Left renal pelvis (tissue), 4 donors: ENCODE results near the gene MARCHF11. TPM values are rescaled to one million over a fixed set of nuclear protein-coding genes. Genes with fewer than 3 reads are reported as not detected.

Experiments used
- DNase-seq, 4 donors: peaks; one replicate each; pipeline ENCODE4 v3.0.0-alpha.2; 2013; ENCODE audit warnings: low read depth in 4 of 4, low spot score in 3 of 4
- polyA plus RNA-seq, 4 donors: library from polyadenylated mRNA; unstranded; fragments of 120-200 nt; gene quantifications; one replicate each; pipeline ENCODE4 v1.2.1, GENCODE V29; 2013; ENCODE audit not compliant: insufficient read length in 4 of 4

The MARCHF11 gene
- polyA plus RNA-seq, 4 donors: 0.38 to 5.0 (median 3.7) TPM

DNA sequence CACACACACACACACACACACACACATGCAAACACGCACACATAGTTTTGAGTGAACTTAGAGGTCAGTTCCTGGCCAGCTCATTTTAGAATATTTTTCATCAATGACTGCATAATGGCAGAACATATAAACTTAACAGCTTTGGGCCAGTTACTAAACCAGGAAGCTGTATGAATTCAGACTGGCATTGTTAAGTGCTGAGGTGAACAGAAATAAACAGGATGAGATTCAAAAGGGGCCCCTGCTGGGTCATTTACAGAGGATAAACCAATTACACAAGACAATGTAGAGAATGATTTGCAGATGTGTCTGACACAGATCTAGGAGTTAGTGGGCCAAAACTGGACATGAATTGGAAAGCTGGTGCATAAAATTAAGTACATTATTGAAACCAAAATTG, 44.6 kb downstream of the MARCHF11 start:
- no peak for DNase-seq

DNA sequence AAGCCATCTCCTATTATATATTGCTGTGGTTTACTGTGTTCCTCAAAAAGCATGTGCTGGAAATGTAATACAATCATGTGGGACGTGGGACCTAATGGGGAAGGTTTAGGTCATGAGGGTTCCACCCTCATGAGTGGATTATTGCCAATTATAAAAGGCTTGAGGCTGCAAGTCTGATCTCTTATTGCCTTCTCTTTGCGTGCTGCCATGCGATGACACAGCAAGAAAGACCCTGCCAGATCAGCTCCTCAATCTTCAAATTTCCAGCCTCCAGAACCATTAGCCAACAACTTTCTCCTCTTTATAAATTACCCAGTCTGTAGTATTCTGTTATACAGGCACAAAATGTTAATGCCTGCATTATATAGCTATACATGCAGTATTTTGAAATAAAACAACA, 45.4 kb downstream of the MARCHF11 start:
- no peak for DNase-seq

DNA sequence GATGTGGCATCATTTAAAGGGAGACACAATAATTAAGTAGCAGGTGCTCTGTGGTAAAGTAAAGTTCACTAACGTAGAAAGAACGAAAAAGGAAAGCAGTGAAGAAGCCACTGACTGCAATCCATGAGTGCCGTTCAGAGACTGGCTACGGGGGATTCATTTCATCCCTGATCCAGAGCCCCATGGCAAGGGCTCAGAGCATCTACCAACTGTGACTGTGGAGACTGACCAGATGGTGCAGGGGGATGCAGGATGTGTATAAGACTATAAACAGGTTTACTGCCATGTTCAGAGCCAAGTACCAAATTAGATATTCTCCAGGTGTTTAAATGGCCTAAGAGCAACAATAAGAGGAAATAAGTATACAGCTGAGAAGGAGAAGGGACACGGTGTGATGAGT, 47.7 kb downstream of the MARCHF11 start:
- DNase-seq: no peak

DNA sequence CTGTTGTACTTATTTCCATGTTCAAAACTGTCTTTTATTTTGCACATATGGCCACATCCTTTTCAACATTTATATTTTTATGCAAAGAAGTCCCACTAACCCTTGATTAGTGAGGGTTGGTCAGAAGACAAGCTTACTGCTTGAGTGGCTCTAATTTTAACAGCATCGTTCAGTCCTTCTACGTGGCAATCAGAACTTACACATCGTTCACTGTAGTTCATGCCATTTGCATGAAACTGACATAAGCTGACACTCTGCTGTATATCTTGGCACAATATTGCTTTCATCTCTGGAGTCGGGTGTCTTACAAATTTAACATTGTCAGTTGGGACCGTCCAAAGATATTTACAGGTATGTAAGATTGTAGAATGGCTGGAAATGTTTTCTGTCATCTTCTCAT, 50.6 kb downstream of the MARCHF11 start:
- no peak for DNase-seq

DNA sequence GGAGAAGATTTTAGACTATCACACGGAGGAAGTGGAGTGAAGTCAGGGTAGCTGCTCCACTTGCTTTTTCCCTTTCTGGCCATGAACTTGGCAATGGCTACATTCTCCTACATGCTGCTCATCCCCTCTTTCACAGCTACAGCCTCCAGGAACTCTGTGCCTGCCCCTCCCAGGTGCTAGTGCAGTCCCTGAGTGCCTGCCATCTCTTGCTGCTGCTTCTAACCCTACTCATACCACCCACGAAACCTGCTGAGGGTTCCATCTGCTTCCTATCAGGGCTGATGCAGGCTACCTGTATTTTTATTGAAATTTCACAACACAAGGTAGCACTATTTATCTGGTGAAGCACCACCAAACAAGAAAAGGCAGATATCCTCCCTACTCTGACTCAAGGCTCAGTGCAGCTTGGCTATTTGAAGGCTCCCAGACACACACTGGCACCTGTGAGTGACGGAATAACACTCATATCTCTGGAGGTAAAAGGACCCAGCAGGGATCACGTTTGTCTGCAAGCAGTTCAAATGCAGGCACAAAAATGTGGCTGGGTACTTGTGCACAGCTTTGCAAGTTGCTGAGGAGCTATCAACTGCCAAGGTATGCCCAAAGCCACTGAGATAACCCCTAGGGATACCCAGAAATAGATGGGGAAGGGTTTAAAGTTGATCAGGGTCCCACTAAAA, 51.6 kb downstream of the MARCHF11 start:
- DNase-seq: no peak

DNA sequence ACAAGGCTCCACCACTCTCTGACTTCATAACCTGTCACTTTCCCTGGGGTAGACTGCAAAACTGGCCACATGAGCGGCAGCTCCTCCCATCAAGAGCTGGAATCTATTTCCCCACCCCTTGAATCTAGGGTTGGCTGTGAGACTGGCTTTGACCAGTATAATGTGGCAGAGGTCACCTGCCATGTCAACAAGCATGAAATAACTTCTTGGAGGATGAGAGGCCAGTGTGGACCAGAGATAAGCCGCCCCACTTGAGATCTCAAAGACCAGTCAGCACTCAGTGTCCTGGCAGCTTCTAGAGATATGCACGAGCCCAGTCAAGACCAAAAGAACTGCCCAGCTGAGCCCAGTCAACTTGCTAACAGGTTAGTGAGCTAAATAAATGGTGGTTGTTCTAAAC, 59.0 kb downstream of the MARCHF11 start:
- DNase-seq: no peak

DNA sequence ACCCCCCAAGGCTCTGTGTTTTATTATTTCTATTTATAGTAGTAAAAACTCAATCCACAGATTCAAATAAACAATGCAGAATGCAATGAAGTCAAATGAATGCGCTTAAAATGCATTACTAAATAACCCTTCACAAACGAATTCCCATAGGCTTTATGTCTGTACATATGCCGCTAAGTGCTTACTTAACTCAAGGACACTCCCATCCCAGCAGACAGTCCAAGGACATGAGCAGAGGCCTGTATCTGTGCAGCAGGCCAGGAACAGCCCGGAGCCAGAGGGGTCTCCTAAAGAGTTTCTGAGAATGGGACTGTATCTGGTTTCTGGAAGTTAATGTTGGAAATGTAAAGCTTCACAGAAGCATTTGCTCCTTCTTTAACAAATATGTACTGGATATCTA, 59.8 kb downstream of the MARCHF11 start:
- no peak for DNase-seq

DNA sequence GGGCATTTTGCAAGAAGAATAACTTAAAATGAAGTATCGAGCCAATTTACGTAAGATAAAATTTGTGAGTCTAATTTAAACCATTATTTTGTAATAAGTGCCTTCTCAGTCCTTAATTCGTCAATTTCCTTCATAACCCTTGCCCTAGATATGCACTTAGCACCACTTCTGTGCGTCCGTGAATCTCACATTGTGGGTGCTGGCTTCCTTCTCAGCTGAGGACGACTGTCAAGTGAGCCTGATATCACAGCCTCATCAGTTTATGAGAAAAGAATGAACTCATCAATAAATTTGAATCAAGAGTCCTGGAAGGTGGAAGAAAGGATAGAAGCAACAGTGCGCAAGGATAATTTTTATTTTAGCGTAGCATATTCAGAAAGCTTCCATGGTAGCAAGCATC, 64.5 kb downstream of the MARCHF11 start:
- DNase-seq: no peak

DNA sequence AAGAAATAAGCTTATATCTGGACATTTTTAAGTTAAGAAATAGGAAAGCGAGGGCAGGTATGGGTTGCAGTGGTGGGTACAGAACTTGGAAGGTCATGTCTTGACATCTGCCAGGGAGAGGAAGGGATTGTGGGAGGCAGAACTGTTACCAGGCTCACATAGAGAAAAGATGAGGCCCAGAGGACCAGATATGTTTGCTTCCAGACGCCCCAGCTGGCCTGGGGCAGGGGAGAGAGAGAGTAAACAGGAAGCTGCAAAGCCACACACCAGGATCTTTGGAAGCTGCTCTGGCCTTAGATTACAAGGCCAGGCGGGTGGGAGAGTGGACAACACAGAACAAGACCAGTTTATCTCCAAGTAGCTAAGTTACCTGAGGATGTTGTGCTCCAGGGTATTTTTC, 71.2 kb downstream of the MARCHF11 start:
- no peak for DNase-seq

DNA sequence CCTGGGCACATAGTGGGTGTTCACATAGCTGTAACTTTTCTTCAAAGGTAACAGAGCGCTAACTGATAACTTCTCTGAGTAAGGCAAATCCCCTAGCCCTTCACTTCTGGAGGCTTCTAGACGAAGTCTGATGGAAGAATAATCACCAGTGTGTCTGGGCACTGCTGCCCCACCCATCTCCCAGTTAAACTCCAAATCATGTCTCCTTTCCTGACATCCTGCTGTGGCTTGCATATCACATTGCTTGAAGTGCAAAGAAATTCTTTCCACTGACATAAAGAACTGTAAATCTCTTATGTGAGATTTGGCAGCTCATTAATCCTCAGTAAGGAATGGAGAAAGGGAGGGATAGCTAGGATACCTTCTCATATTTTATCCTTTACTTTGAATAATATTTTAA, 74.6 kb downstream of the MARCHF11 start:
- DNase-seq: no peak

DNA sequence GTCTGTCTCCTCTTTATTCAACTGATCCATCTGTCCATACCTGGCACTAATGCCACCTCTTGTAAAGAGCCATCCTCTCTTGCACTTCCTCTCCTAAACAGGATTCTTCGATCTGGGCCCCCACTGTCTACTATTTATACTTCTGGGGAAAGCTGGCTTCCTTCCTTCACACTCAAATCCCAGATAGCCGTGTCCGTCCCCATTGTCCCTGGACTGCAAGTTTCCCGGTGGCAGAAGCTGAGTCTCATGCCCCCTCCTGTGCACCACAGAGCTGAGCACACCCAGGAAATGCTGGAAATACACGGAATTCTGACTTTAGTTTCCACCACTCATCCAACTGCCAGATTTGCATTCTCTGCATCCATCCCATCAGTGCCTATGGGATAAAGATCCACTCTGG, 84.0 kb downstream of the MARCHF11 start:
- DNase-seq: no peak

DNA sequence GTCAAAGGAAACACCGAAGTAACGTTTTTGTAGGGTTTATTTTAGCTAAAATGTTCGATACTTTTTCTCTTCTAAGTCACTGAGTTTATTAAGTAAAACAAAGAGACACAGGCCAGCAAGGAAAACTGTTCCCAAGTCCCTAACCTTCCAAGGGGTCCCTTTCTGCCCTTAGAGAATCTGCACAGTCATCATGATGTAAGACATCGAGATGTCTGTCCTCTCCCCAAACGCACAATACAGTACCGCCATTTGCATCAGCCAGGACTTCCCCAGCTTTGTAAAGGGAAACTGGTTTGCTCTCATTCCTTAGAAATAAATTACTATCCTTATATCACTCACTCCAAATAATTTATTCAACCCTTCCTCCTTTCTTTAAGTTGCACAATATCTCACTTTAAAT, 89.3 kb downstream of the MARCHF11 start:
- DNase-seq: no peak

DNA sequence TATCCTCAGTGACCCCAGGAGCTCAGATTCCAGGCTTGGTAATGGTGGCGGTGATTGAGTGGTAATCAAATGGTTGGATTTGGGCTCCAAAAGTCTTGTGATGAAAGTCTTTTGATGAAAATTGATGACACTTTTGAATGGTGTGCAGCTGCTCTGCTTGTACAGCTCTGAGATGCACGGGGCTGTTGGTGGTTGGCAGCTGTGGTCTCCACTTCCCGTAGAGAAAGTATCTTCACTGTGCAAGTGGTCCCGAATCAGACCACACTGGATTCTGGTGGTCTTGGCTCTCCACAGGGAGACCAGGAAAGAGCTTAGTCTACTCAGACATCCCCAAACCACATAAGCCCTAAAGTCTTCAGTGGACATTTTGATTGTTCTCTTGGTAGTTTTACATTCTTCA, 96.6 kb downstream of the MARCHF11 start:
- no peak for DNase-seq

DNA sequence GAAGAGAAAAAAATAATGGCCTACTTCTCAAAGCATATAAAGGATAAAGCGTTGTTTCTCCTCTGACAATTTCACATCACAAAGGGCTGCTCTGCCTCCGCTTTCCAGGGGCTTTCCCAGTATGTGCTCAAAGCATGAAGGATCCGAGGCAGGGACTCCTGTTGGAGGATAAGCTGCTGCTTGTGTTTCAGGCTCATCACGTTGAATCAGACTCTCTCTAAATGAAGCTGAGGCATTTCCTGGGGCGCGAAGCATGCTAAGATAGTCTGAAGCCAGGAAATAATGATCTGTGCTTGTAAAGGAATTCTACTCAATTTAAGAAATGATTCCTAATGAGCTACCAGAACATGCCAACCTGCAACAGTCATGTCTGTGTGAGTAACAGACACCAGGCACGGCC, 97.5 kb downstream of the MARCHF11 start:
- no peak for DNase-seq

DNA sequence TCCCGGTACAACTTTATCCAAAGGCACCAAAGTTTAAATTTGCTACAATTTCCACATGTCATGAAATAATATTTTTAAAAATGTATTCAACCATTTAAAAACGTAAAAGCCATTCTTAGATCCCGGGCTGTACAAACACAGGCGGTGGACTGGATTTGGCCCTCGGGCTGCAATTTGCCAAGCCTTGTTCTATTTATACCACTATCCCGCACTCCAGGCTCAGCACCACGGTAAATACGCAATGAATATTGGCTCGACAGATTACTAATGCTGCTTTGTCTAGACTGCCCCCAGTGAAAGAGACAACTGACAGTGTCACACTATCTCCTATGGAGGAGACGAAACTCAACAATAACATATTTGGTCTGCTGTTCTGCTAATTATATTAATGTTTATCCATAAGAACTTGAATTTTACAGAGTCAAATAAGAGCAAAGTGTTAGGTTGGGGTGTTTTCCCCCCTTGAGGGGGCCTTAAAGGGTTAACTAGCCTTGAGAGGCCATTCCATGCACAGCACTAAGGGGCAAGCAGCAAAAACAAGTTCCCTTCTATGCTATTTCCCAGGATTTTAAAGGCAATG, 98.1 kb downstream of the MARCHF11 start:
- DNase-seq: no peak

DNA sequence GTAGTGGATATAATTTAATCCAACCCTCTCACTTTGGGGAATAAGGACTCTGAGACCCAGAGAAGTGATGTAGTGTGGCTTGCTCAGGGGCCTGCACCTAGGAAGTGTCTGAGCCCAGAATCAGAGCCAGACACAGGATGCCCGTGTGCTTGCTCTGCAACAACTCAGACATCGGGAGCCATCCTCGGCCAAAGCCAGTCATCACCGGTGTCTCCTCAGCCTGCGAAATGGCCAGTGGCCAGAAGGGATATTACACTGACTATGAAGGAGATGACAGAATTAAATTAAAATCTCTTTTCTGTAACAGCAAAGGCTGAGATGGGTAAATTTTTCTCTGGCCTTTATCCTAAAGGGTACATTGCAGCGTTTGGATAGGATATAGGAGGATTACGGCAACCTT, 102.9 kb downstream of the MARCHF11 start:
- no peak for DNase-seq

DNA sequence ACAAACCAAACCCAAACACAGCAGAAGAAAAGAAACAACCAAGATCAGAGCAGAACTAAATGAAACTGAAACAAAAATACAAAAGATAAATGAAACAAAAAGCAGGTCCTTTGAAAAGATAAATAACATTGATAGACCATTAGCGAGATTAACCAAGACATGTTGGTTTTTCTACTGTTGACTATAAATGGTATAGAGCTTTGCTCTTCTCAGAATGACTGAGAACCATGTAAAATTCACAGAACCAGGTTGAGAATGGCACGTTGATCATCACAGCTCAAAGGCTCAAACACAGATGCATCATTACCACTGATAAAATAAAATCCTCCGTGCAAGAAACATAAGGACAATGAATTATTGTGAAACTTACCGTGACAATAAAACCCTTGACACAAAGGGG, 105.2 kb downstream of the MARCHF11 start:
- no peak for DNase-seq

DNA sequence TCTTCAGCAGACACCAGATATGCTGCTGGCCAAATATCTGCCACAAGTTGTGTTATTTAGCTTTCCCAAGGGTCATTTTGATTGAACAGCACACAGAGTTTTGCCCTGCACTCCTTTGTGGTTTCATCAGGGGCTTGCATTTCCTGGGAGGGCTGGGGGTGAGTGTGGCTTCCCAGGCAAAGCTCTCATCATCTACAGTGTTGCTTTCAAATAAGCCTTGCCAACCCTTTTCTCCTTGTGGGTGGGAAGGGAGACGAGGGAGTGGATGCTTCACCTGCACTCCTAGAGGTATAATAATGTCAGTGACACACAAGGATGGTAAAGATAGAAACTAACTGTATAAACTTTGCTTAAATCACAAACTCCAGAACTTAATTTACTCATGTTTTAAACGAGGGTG, 107.0 kb downstream of the MARCHF11 start:
- no peak for DNase-seq

DNA sequence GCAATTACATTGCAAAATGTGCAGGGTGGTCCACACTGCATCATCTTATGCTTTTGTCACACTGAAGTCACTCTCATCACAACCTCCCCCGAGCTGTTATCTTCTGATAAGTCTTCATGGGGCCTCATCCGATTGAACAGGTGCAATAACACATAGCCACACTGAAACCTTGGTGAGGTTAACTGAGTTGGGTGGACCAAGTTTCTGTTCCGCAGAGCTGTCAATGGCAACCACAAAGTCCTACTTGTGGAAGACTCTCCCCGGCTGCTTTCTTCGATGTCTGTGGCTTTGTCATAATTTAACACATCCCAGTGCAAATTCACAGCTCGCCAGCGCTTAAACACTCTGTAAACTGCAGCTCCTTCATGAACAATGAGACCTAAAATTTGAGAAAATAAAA, 112.2 kb downstream of the MARCHF11 start:
- no peak for DNase-seq

DNA sequence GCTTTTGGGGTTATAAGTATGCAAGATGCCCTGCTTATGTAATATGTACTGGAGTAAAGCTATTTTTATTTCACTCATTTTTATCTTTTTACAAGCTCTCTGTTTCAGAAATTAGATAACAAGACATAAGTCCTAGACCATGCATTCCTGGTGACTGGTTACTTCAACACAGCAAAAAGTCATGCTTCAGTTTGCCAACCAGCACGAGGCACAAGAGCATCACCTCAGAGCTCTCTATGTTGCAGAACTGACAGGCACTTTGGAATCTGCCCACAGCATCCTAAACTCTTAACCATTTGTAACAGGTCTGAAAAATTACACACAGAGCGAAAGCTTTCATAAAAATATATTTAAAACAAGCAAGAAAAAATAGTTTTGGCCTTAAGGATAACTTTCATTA, 112.8 kb downstream of the MARCHF11 start:
- DNase-seq: no peak

DNA sequence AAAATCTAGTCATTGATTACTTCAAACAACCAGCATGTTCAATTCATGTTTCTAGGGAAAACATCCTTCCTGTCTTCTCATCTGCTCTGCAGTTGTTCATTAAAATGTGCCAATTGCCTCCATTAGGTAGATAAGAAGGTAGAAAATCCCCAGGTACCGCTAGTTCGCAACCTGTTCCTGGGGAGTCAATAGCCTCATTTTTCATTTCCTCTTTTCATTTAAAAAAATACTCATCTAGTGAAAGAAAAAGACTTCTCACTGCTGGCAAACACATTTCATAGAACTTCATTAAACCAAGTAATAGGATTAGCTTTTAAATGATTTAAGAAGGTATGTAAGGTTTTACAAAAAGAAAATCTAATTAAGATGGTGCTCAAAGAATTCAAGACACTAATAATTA, 113.3 kb downstream of the MARCHF11 start:
- no peak for DNase-seq

DNA sequence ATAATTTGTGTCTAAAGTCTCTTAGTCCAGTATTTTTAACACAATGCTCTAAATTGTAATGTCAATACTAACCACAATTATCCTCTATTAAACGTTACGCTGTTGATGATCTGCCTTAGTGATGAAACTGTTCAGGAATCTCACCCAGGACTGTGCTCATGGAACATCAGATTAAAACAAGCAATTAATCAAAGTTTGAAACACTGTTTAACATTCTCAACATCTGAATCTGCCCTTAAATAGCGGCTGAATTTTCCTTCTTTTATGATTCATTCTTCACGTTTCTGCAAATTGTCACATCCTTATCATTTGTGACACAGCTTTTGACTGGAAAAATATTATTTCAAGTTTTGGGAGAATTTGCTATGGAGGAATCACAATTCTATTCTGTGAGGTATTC, 113.8 kb downstream of the MARCHF11 start:
- DNase-seq: no peak
